ENCODE data around the gene JAK3.
"Not testable (repeated sequence)": the region's sequence is repeated elsewhere in the genome, so short reads cannot be mapped to it uniquely, and the experiment has no call there.

- TF ChIP-seq POLR2AphosphoS5 (IDR thresholded peaks at IDR 0.05; ENCODE audit: low read depth, low read length); CTCF (IDR thresholded peaks at IDR 0.05): not testable (repeated sequence)
Measured at GRCh38 chr19:17783721-17784120, 64.1 kb downstream of the JAK3 start.

Measured in Panc1 (cell line).